GM19023 (cell line): ENCODE results near the gene INTS11.

Source experiments
- ATAC-seq: cut with Tn5 transposase; IDR thresholded peaks from one replicate; pipeline ENCODE4 v1.9.1; 2021; ENCODE audit warnings: mild to moderate bottlenecking, moderate library complexity; ENCODE audit not compliant: unreplicated experiment

The INTS11 gene

GRCh38 chr1:1272341-1273208 is 51.9 kb downstream of the INTS11 start:
- ATAC-seq: no peak

DNA sequence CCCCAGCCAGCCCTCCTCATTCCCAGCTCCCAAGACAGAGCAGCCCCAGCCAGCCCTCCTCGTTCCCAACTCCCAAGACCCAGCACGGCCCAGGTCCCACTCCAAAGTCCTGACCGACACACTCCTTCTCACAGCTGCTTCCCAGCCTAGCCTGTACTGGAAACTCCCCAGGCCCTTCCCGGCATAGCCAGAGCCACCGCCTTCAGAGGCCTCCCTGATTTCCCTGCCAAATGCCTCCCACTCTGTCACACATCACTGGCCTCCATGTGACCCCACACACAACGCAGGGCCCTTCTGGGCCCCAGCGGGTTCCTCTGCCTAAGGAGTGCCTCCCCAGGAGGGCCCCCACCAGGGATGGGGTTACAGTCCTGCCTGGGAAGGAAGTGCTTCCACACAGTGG is 53.6 kb downstream of the INTS11 start:
- no peak for ATAC-seq

DNA sequence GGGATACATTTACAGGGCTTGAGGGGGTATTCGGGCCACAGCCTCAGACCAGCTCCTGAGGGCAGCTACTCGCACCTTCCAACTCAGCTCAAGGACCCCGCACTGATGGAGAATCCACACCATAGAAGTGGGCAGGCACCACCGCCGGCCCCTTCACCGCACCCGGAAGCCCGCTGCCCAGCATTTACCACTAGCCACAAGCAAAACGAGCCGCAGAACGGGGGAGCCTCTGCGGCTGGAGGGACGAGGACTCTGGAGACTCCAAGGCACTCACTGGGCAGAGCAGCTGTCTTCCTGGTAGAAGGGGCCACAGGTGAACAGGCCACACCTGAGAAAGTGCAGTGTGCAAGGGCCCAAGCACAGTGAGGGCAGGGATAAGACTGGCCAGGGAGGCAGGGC is 56.2 kb downstream of the INTS11 start:
- no peak for ATAC-seq

DNA sequence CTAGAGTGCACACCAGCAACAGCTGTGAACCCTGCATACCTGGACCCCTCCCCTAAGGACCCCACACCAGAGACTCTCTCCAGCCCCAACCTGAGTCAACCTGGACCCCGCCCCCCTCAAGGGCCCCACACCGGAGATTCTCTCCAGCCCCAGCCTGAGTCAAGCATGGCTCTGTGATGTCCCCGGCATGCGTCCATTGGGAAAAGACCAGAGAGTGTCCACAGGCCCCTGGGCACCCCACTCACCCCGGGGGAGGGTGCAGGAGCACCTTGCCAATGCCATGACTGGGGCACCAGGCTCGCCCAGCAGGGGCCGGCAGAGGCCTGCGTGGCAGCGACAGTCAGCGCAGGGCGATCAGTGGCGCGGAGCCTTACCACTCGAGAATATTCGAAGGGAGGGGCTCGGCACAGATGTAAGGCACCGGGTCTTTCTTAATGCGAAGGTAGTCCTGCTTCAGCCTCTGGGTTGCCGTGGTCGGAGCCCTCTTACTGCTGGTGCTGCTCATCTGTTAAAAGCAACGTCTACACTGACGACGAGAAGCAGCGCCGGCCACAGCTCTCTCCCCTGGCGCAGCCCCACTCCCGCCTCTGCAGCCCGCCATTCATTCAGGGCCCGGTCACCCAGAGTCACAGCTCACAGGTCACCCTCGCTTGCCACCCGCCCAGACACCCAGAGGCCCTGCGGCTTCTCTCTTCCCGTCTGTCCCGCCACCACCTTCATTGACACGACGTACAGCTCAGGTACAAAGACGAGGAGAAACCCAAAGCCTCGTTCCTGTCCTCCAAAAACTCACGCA is 56.8 kb downstream of the INTS11 start:
- no peak for ATAC-seq

DNA sequence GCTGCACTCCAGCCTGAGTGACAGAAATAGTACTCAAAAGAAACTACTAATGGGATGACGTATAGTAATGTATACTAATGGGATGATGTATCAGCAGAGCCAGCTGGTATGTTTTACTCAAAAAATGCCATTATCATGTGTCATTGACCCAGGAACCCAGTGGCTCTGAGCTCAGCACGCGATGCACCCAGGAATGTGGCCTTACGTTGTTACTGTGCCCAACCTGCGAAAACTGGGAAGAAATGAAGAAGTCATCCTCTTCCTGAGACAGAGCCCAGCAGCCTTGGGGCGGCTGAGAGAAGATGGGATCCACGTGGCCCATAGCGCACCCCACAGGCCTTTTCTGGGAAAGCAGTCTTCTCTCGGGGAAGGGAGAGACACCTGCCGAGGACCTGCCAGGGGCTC is 59.6 kb downstream of the INTS11 start:
- no peak for ATAC-seq

- no peak for ATAC-seq
Observed at GRCh38 chr1:1264026-1264425, 60.4 kb downstream of the INTS11 start.

- ATAC-seq: no peak
Observed at GRCh38 chr1:1262758-1263157, 61.7 kb downstream of the INTS11 start.

GRCh38 chr1:1262071-1262470 is 62.4 kb downstream of the INTS11 start:
- no peak for ATAC-seq
